ENCODE data around the gene DCLK1. TPM values are rescaled to one million over a fixed set of nuclear protein-coding genes. Genes with fewer than 3 reads are reported as not detected.

DCLK1 gene
- total RNA-seq, 1 experiment from 2014 or later: not detected

GRCh38 chr13:35855531-35856019 is 275.6 kb downstream of the DCLK1 start:
- TF ChIP-seq SIN3A (IDR thresholded peaks at IDR 0.05; ENCODE audit: borderline replicate concordance, insufficient read depth, low read depth, low read length) (no peak), TCF7L2 (IDR thresholded peaks at IDR 0.05; ENCODE audit: low read depth, low read length) (no peak), REST (IDR thresholded peaks at IDR 0.05; ENCODE audit: insufficient read depth in 1 of 2, low read depth in 2 of 2, low read length in 1 of 2) (no peak), POLR2AphosphoS5 (IDR thresholded peaks at IDR 0.05; ENCODE audit: low read depth, low read length) (no peak), CTCF (IDR thresholded peaks at IDR 0.05) (no peak)
- DNase-seq (ENCODE audit: low read depth, low spot score): no peak
- Histone ChIP-seq H3K9me3 (ENCODE audit: control insufficient read depth, insufficient read depth, low read depth, low read length) (no peaks in the 10 kb centered on the region), H3K4me3 (ENCODE audit: low read depth in 2 of 2, low read length in 2 of 2) (no peak overlapping the region), H3K27me3 (ENCODE audit: control insufficient read depth, insufficient read depth, low read length) (no peaks in the 10 kb centered on the region), H3K36me3 (ENCODE audit: control insufficient read depth, insufficient read depth, low read length) (no peaks in the 10 kb centered on the region), H3K4me1 (ENCODE audit: control insufficient read depth, insufficient read depth, low read length) (no peaks in the 10 kb centered on the region), H3K27ac (ENCODE audit: low read length) (no peak overlapping the region)
- intact Hi-C loops (cut with micrococcal nuclease; ENCODE audit: unreplicated experiment): no loop called here
- ChIA-PET POLR2A (no interaction called here), CTCF (no interaction called here)
- in situ Hi-C loops (cut with HindIII; ENCODE audit: low pct_unique_long_range_greater_than_20kb, low sequenced_read_pairs): no loop called here
- BruUV-seq (replicated peaks): no TSS peak
- ATAC-seq: no peak

- no TSS peak for BruUV-seq (replicated peaks)
- in situ Hi-C loops (cut with HindIII; ENCODE audit: low pct_unique_long_range_greater_than_20kb, low sequenced_read_pairs) (no loop called here), intact Hi-C loops (cut with micrococcal nuclease; ENCODE audit: unreplicated experiment) (no loop called here)
- TF ChIP-seq CTCF (IDR thresholded peaks at IDR 0.05) (no peak), TCF7L2 (IDR thresholded peaks at IDR 0.05; ENCODE audit: low read depth, low read length) (no peak), SIN3A (IDR thresholded peaks at IDR 0.05; ENCODE audit: borderline replicate concordance, insufficient read depth, low read depth, low read length) (no peak), POLR2AphosphoS5 (IDR thresholded peaks at IDR 0.05; ENCODE audit: low read depth, low read length) (no peak), REST (IDR thresholded peaks at IDR 0.05; ENCODE audit: insufficient read depth in 1 of 2, low read depth in 2 of 2, low read length in 1 of 2) (no peak)
- CTCF ChIA-PET: no interaction called here
- POLR2A ChIA-PET: no interaction called here
- ATAC-seq (no peak), DNase-seq (ENCODE audit: low read depth, low spot score) (no peak)
- H3K9me3 ChIP-seq (ENCODE audit: control insufficient read depth, insufficient read depth, low read depth, low read length): no peaks in the 10 kb centered on the region
- no peaks in the 10 kb centered on the region for H3K36me3 ChIP-seq (ENCODE audit: control insufficient read depth, insufficient read depth, low read length)
- no peaks in the 10 kb centered on the region for H3K27me3 ChIP-seq (ENCODE audit: control insufficient read depth, insufficient read depth, low read length)
- H3K27ac ChIP-seq (ENCODE audit: low read length): no peak overlapping the region
- no peak overlapping the region for H3K4me3 ChIP-seq (ENCODE audit: low read depth in 2 of 2, low read length in 2 of 2)
- H3K4me1 ChIP-seq (ENCODE audit: control insufficient read depth, insufficient read depth, low read length): no peaks in the 10 kb centered on the region
These were observed 276.9 kb downstream of the DCLK1 start for GRCh38 chr13:35854286-35854685.
